ENCODE measurements around the gene CAMK2D. TPM values are rescaled to one million over a fixed set of nuclear protein-coding genes. Genes with fewer than 3 reads are reported as not detected.

CAMK2D gene
- total and polyA plus RNA-seq, 2 experiments from 2014 or later = 4.9 to 14.6 TPM

GRCh38 chr4:113436360-113436759, 325.2 kb downstream of the CAMK2D start:
- Mint-ChIP-seq H3K27me3 (ENCODE audit: insufficient read depth, low read depth, poor library complexity) (no peaks in the 10 kb centered on the region), H3K9me3 (peaks cover 7% of the 10 kb centered on the region; the same call in 2 of the 3 replicates), H3K4me3 (no peak overlapping the region), H3K4me1 (peaks cover 11% of the 10 kb centered on the region; the same call in 2 of the 3 replicates), H3K36me3 (ENCODE audit: low read depth) (no peaks in the 10 kb centered on the region; the same call in 2 of the 3 replicates), H3K27ac (no peak overlapping the region; the same call in 1 of the 2 replicates)
- ATAC-seq (no peak), DNase-seq (ENCODE audit: low spot score) (no peak)
- no peaks in the 10 kb centered on the region for H3K4me1 ChIP-seq (ENCODE audit: insufficient read depth)
- no peak for TF ChIP-seq CTCF (conservative IDR thresholded peaks at IDR 0.05; ENCODE audit: low read depth in 2 of 2)
- no peak for TF ChIP-seq JUNB (IDR thresholded peaks at IDR 0.05; ENCODE audit: unreplicated experiment)
- no peaks in the 10 kb centered on the region for H3K79me2 ChIP-seq (replicated peaks; ENCODE audit: insufficient read depth)
- H3K27me3 ChIP-seq (ENCODE audit: insufficient read depth) = no peaks in the 10 kb centered on the region
- no peaks in the 10 kb centered on the region for H4K20me1 ChIP-seq (replicated peaks; ENCODE audit: insufficient read depth)
- H3K9me2 ChIP-seq (ENCODE audit: insufficient read depth) = no peaks in the 10 kb centered on the region; the same call in 1 of the 2 replicates
- no peak overlapping the region for H3K4me2 ChIP-seq
- no peak overlapping the region for H2AFZ ChIP-seq
- H3K4me3 ChIP-seq = no peak overlapping the region
- peaks cover 2% of the 10 kb centered on the region; the same call in 1 of the 2 replicates for H3K36me3 ChIP-seq (ENCODE audit: insufficient read depth)
- no peaks in the 10 kb centered on the region for H3F3A ChIP-seq (replicated peaks; ENCODE audit: low read depth)
- H3K27ac ChIP-seq (ENCODE audit: low read depth) = no peak overlapping the region

DNA sequence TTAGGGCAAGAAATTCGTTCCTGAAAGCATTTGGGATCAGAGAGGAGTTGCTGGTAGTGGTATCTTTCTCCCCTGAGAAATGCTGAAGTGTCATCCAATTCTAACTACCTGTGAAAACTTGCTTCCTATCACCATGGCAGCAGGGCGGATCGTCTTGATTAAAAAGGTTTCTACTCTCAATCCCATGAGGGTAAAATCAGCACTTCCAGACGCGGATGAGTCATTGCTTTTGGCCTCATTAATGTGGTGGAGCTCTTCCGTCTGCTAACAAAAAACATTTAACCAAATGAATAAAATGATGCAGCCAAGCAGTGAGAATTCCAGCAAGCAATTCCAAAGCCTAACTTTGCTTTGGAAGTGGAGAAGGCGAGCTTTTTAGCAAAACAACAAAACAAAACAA, 325.6 kb downstream of the CAMK2D start:
- Histone ChIP-seq H3K36me3 (ENCODE audit: insufficient read depth) (peaks cover 2% of the 10 kb centered on the region; the same call in 1 of the 2 replicates), H3K79me2 (replicated peaks; ENCODE audit: insufficient read depth) (no peaks in the 10 kb centered on the region), H3K9me2 (ENCODE audit: insufficient read depth) (no peaks in the 10 kb centered on the region; the same call in 1 of the 2 replicates), H2AFZ (no peak overlapping the region), H3K4me2 (no peak overlapping the region), H4K20me1 (replicated peaks; ENCODE audit: insufficient read depth) (no peaks in the 10 kb centered on the region), H3F3A (replicated peaks; ENCODE audit: low read depth) (no peaks in the 10 kb centered on the region), H3K4me1 (ENCODE audit: insufficient read depth) (no peaks in the 10 kb centered on the region), H3K4me3 (no peak overlapping the region), H3K27ac (ENCODE audit: low read depth) (no peak overlapping the region), H3K27me3 (ENCODE audit: insufficient read depth) (no peaks in the 10 kb centered on the region)
- Mint-ChIP-seq H3K36me3 (ENCODE audit: low read depth) (peaks cover 1% of the 10 kb centered on the region; the same call in 2 of the 3 replicates), H3K4me1 (peaks cover 11% of the 10 kb centered on the region; the same call in 2 of the 3 replicates), H3K4me3 (no peak overlapping the region), H3K9me3 (peaks cover 12% of the 10 kb centered on the region), H3K27me3 (ENCODE audit: insufficient read depth, low read depth, poor library complexity) (no peaks in the 10 kb centered on the region), H3K27ac (no peak overlapping the region; the same call in 1 of the 2 replicates)
- no peak for ATAC-seq
- DNase-seq (ENCODE audit: low spot score) = peak; percentile 48
- TF ChIP-seq ZNF331 (CRISPR knock-in tag; IDR thresholded peaks at IDR 0.05; ENCODE audit: low read depth) = no peak
- TF ChIP-seq, protein P1, sequence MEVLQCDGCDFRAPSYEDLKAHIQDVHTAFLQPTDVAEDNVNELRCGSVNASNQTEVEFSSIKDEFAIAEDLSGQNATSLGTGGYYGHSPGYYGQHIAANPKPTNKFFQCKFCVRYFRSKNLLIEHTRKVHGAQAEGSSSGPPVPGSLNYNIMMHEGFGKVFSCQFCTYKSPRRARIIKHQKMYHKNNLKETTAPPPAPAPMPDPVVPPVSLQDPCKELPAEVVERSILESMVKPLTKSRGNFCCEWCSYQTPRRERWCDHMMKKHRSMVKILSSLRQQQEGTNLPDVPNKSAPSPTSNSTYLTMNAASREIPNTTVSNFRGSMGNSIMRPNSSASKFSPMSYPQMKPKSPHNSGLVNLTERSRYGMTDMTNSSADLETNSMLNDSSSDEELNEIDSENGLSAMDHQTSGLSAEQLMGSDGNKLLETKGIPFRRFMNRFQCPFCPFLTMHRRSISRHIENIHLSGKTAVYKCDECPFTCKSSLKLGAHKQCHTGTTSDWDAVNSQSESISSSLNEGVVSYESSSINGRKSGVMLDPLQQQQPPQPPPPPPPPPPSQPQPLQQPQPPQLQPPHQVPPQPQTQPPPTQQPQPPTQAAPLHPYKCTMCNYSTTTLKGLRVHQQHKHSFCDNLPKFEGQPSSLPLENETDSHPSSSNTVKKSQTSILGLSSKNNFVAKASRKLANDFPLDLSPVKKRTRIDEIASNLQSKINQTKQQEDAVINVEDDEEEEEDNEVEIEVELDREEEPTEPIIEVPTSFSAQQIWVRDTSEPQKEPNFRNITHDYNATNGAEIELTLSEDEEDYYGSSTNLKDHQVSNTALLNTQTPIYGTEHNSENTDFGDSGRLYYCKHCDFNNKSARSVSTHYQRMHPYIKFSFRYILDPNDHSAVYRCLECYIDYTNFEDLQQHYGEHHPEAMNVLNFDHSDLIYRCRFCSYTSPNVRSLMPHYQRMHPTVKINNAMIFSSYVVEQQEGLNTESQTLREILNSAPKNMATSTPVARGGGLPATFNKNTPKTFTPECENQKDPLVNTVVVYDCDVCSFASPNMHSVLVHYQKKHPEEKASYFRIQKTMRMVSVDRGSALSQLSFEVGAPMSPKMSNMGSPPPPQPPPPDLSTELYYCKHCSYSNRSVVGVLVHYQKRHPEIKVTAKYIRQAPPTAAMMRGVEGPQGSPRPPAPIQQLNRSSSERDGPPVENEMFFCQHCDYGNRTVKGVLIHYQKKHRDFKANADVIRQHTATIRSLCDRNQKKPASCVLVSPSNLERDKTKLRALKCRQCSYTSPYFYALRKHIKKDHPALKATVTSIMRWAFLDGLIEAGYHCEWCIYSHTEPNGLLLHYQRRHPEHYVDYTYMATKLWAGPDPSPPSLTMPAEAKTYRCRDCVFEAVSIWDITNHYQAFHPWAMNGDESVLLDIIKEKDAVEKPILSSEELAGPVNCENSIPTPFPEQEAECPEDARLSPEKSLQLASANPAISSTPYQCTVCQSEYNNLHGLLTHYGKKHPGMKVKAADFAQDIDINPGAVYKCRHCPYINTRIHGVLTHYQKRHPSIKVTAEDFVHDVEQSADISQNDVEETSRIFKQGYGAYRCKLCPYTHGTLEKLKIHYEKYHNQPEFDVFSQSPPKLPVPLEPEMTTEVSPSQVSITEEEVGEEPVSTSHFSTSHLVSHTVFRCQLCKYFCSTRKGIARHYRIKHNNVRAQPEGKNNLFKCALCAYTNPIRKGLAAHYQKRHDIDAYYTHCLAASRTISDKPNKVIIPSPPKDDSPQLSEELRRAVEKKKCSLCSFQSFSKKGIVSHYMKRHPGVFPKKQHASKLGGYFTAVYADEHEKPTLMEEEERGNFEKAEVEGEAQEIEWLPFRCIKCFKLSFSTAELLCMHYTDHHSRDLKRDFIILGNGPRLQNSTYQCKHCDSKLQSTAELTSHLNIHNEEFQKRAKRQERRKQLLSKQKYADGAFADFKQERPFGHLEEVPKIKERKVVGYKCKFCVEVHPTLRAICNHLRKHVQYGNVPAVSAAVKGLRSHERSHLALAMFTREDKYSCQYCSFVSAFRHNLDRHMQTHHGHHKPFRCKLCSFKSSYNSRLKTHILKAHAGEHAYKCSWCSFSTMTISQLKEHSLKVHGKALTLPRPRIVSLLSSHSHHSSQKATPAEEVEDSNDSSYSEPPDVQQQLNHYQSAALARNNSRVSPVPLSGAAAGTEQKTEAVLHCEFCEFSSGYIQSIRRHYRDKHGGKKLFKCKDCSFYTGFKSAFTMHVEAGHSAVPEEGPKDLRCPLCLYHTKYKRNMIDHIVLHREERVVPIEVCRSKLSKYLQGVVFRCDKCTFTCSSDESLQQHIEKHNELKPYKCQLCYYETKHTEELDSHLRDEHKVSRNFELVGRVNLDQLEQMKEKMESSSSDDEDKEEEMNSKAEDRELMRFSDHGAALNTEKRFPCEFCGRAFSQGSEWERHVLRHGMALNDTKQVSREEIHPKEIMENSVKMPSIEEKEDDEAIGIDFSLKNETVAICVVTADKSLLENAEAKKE (CRISPR knock-in tag; IDR thresholded peaks at IDR 0.05) = no peak
- no peak for TF ChIP-seq ZNF114 (CRISPR knock-in tag; IDR thresholded peaks at IDR 0.05)
- no peak for TF ChIP-seq EZH2phosphoT487 (IDR thresholded peaks at IDR 0.05; ENCODE audit: unreplicated experiment)
- no peak for TF ChIP-seq JUNB (IDR thresholded peaks at IDR 0.05; ENCODE audit: unreplicated experiment)
- TF ChIP-seq STAT1 (IDR thresholded peaks at IDR 0.05; ENCODE audit: unreplicated experiment) = no peak
- TF ChIP-seq REST (IDR thresholded peaks at IDR 0.05; ENCODE audit: unreplicated experiment) = no peak
- no peak for TF ChIP-seq EZH2 (IDR thresholded peaks at IDR 0.05; ENCODE audit: low read depth, unreplicated experiment)
- TF ChIP-seq CREB1 (CRISPR knock-in tag; IDR thresholded peaks at IDR 0.05; ENCODE audit: low read depth) = no peak
